Karpas-422 (cell line): ENCODE results near the gene ITPK1. TPM values are rescaled to one million over a fixed set of nuclear protein-coding genes. Genes with fewer than 3 reads are reported as not detected.

Source experiments
- DNase-seq: peaks from one replicate; pipeline ENCODE4 v3.0.0-alpha.2; 2015
- H2AFZ ChIP-seq: fragments of 200-600 bp; sonication (generic); 2 replicates; pipeline ENCODE4 v1.6.1; 2014; ENCODE audit warnings: antibody characterized with exemption, low read length, mixed read lengths
- H3K27ac ChIP-seq: fragments of 200-600 bp; sonication (generic); 2 replicates; pipeline ENCODE4 v1.5.1; 2014; ENCODE audit warnings: mild to moderate bottlenecking, low read length, moderate library complexity
- H3K27me3 ChIP-seq: fragments of 200-600 bp; sonication (generic); 2 replicates; pipeline ENCODE4 v1.6.1; 2014; ENCODE audit warnings: low read length, mixed read lengths
- H3K36me3 ChIP-seq: fragments of 200-600 bp; sonication (generic); 2 replicates; pipeline ENCODE4 v1.6.1; 2014; ENCODE audit warnings: low read length, mixed read lengths; ENCODE audit not compliant: insufficient read depth
- H3K4me1 ChIP-seq: fragments of 200-600 bp; sonication (generic); 2 replicates; pipeline ENCODE4 v1.6.1; 2014; ENCODE audit warnings: mild to moderate bottlenecking, low read length, mixed read lengths
- H3K4me2 ChIP-seq: fragments of 200-600 bp; sonication (generic); 2 replicates; pipeline ENCODE4 v1.6.1; 2014; ENCODE audit warnings: low read length, low read depth, mild to moderate bottlenecking; ENCODE audit not compliant: poor library complexity, severe bottlenecking
- H3K4me3 ChIP-seq: fragments of 200-600 bp; sonication (generic); 2 replicates; pipeline ENCODE4 v1.5.1; 2014; ENCODE audit warnings: mild to moderate bottlenecking, antibody characterized with exemption, low read length, mixed read lengths
- H3K79me2 ChIP-seq: fragments of 200-600 bp; sonication (generic); 2 replicates; pipeline ENCODE4 v1.6.1; 2014; ENCODE audit warnings: mild to moderate bottlenecking, low read length, mixed read lengths
- H3K9ac ChIP-seq: fragments of 200-600 bp; sonication (generic); 2 replicates; pipeline ENCODE4 v1.6.0; 2014; ENCODE audit warnings: low read length
- H3K9me2 ChIP-seq: fragments of 200-600 bp; sonication (generic), shearing (Covaris generic); replicated peaks from 2 replicates; pipeline ENCODE4 v1.6.0; 2014; ENCODE audit warnings: mild to moderate bottlenecking, low read length, moderate library complexity; ENCODE audit not compliant: insufficient read depth
- H3K9me3 ChIP-seq: fragments of 300-700, 200-600 bp; sonication (generic); 2 replicates; pipeline ENCODE4 v1.6.1; 2014; ENCODE audit warnings: low read length, mixed read lengths
- H4K20me1 ChIP-seq: fragments of 200-600 bp; sonication (generic); 2 replicates; pipeline ENCODE4 v1.6.1; 2014; ENCODE audit warnings: mild to moderate bottlenecking, antibody characterized with exemption, low read length, low read depth; ENCODE audit not compliant: insufficient read depth
- total RNA-seq: library from RNA; depleted of rRNA; stranded (reverse); fragments of >200 nt; shearing (Covaris generic); gene quantifications from 2 replicates; pipeline ENCODE4 v1.2.3, GENCODE V29; 2014; ENCODE audit warnings: low replicate concordance

Gene ITPK1
- total RNA-seq, 1 experiment from 2014 or later = 6.3 TPM

- H3K4me2 ChIP-seq = no peak overlapping the region
- no peaks in the 10 kb centered on the region for H3K36me3 ChIP-seq
- peaks cover 21% of the 10 kb centered on the region; the same call in 1 of the 2 replicates for H4K20me1 ChIP-seq
- no peak for DNase-seq
- no peaks in the 10 kb centered on the region for H3K79me2 ChIP-seq
- no peak overlapping the region for H2AFZ ChIP-seq
- no peaks in the 10 kb centered on the region for H3K9me2 ChIP-seq
- no peak overlapping the region for H3K9ac ChIP-seq
- H3K27ac ChIP-seq = no peak overlapping the region
- no peaks in the 10 kb centered on the region for H3K27me3 ChIP-seq
- no peak overlapping the region for H3K4me3 ChIP-seq
- no peaks in the 10 kb centered on the region for H3K9me3 ChIP-seq
- H3K4me1 ChIP-seq = no peaks in the 10 kb centered on the region
Observed at GRCh38 chr14:93005135-93005813, 110.5 kb downstream of the ITPK1 start.

GRCh38 chr14:93004699-93005082, 111.0 kb downstream of the ITPK1 start:
- H3K4me1 ChIP-seq = no peaks in the 10 kb centered on the region
- H3K9me2 ChIP-seq = no peaks in the 10 kb centered on the region
- no peak overlapping the region for H2AFZ ChIP-seq
- no peaks in the 10 kb centered on the region for H3K79me2 ChIP-seq
- peaks cover 18% of the 10 kb centered on the region; the same call in 1 of the 2 replicates for H4K20me1 ChIP-seq
- no peak overlapping the region for H3K4me2 ChIP-seq
- no peak overlapping the region for H3K27ac ChIP-seq
- H3K9ac ChIP-seq = no peak overlapping the region
- H3K27me3 ChIP-seq = no peaks in the 10 kb centered on the region
- no peaks in the 10 kb centered on the region for H3K9me3 ChIP-seq
- no peak for DNase-seq
- H3K36me3 ChIP-seq = no peaks in the 10 kb centered on the region
- no peak overlapping the region for H3K4me3 ChIP-seq

GRCh38 chr14:93003945-93004698, 111.6 kb downstream of the ITPK1 start:
- H4K20me1 ChIP-seq = peaks cover 18% of the 10 kb centered on the region; the same call in 1 of the 2 replicates
- H3K9ac ChIP-seq = no peak overlapping the region
- no peaks in the 10 kb centered on the region for H3K9me2 ChIP-seq
- no peaks in the 10 kb centered on the region for H3K27me3 ChIP-seq
- no peaks in the 10 kb centered on the region for H3K36me3 ChIP-seq
- no peak overlapping the region for H3K4me3 ChIP-seq
- no peaks in the 10 kb centered on the region for H3K9me3 ChIP-seq
- H3K4me2 ChIP-seq = no peak overlapping the region
- H2AFZ ChIP-seq = no peak overlapping the region
- H3K4me1 ChIP-seq = no peaks in the 10 kb centered on the region
- DNase-seq = no peak
- no peaks in the 10 kb centered on the region for H3K79me2 ChIP-seq
- no peak overlapping the region for H3K27ac ChIP-seq

- Histone ChIP-seq H3K27me3 (no peaks in the 10 kb centered on the region), H3K36me3 (no peaks in the 10 kb centered on the region)
Observed at GRCh38 chr14:93002851-93003298, 112.8 kb downstream of the ITPK1 start.

GRCh38 chr14:93002049-93002448, 113.7 kb downstream of the ITPK1 start:
- H3K9me3 ChIP-seq = no peaks in the 10 kb centered on the region
- no peak overlapping the region for H3K4me2 ChIP-seq
- no peaks in the 10 kb centered on the region for H3K36me3 ChIP-seq
- H3K4me1 ChIP-seq = no peaks in the 10 kb centered on the region
- H3K9ac ChIP-seq = no peak overlapping the region
- DNase-seq = no peak
- no peaks in the 10 kb centered on the region for H3K27me3 ChIP-seq
- no peaks in the 10 kb centered on the region for H3K9me2 ChIP-seq
- no peak overlapping the region for H3K27ac ChIP-seq
- peaks cover 10% of the 10 kb centered on the region; the same call in 1 of the 2 replicates for H4K20me1 ChIP-seq
- no peak overlapping the region for H2AFZ ChIP-seq
- H3K4me3 ChIP-seq = no peak overlapping the region
- H3K79me2 ChIP-seq = no peaks in the 10 kb centered on the region

More at GRCh38 chr14:93002851-93003298, 112.8 kb downstream of the ITPK1 start:
- Histone ChIP-seq H3K4me2 (no peak overlapping the region), H3K9me3 (no peaks in the 10 kb centered on the region), H3K79me2 (no peaks in the 10 kb centered on the region), H2AFZ (no peak overlapping the region), H3K4me1 (no peaks in the 10 kb centered on the region), H4K20me1 (peaks cover 15% of the 10 kb centered on the region; the same call in 1 of the 2 replicates), H3K27ac (no peak overlapping the region), H3K9ac (no peak overlapping the region), H3K4me3 (no peak overlapping the region), H3K9me2 (no peaks in the 10 kb centered on the region)
- peak; percentile 50 for DNase-seq

GRCh38 chr14:92998946-92999345, 116.8 kb downstream of the ITPK1 start:
- no peaks in the 10 kb centered on the region for H3K79me2 ChIP-seq
- DNase-seq = no peak
- no peak overlapping the region for H3K9ac ChIP-seq
- 0 out of 2 replicates have a peak, but pooled peaks cover 5% of the 10 kb centered on the region for H4K20me1 ChIP-seq
- no peak overlapping the region for H2AFZ ChIP-seq
- H3K36me3 ChIP-seq = no peaks in the 10 kb centered on the region
- H3K4me1 ChIP-seq = no peaks in the 10 kb centered on the region
- H3K4me2 ChIP-seq = no peak overlapping the region
- H3K9me3 ChIP-seq = no peaks in the 10 kb centered on the region
- H3K4me3 ChIP-seq = no peak overlapping the region
- no peaks in the 10 kb centered on the region for H3K9me2 ChIP-seq
- no peaks in the 10 kb centered on the region for H3K27me3 ChIP-seq
- no peak overlapping the region for H3K27ac ChIP-seq

GRCh38 chr14:92997343-92998061, 118.2 kb downstream of the ITPK1 start:
- Histone ChIP-seq H3K4me3 (no peak overlapping the region), H3K9me3 (no peaks in the 10 kb centered on the region), H3K9me2 (no peaks in the 10 kb centered on the region), H3K36me3 (no peaks in the 10 kb centered on the region), H3K4me2 (no peak overlapping the region), H3K79me2 (no peaks in the 10 kb centered on the region), H3K27me3 (no peaks in the 10 kb centered on the region), H3K9ac (no peak overlapping the region), H3K4me1 (no peaks in the 10 kb centered on the region), H2AFZ (no peak overlapping the region), H4K20me1 (0 out of 2 replicates have a peak, but pooled peaks cover 5% of the 10 kb centered on the region), H3K27ac (no peak overlapping the region)
- no peak for DNase-seq

- H3K27me3 ChIP-seq = no peaks in the 10 kb centered on the region
- H3K4me3 ChIP-seq = no peak overlapping the region
- H4K20me1 ChIP-seq = 0 out of 2 replicates have a peak, but pooled peaks cover 5% of the 10 kb centered on the region
- H3K79me2 ChIP-seq = no peaks in the 10 kb centered on the region
- H3K4me2 ChIP-seq = no peak overlapping the region
- H3K9me2 ChIP-seq = no peaks in the 10 kb centered on the region
- H3K4me1 ChIP-seq = no peaks in the 10 kb centered on the region
- H3K9me3 ChIP-seq = no peaks in the 10 kb centered on the region
- H3K36me3 ChIP-seq = no peaks in the 10 kb centered on the region
- H3K27ac ChIP-seq = no peak overlapping the region
- no peak for DNase-seq
- H3K9ac ChIP-seq = no peak overlapping the region
- H2AFZ ChIP-seq = no peak overlapping the region
Observed at GRCh38 chr14:92995620-92996019, 120.1 kb downstream of the ITPK1 start.
